GDM1 (cell line): Measurements from ENCODE around the gene NRARP.
A peak's percentile ranks its signal among the peaks of the same experiment; 100 is the strongest.
"Not testable (repeated sequence)": the region's sequence is repeated elsewhere in the genome, so short reads cannot be mapped to it uniquely, and the experiment has no call there.

Experiments
- DNase-seq: peaks from one replicate; lab custom pipeline; 2025; lab: John Stamatoyannopoulos, UW

NRARP gene

GRCh38 chr9:137276473-137277328 lies 25.4 kb downstream of the NRARP start:
- DNase-seq: peak; percentile 65

GRCh38 chr9:137275588-137276472 lies 26.2 kb downstream of the NRARP start:
- no peak for DNase-seq

GRCh38 chr9:137275203-137275587 lies 26.9 kb downstream of the NRARP start:
- DNase-seq: no peak

- DNase-seq: no peak
These were observed 28.3 kb downstream of the NRARP start for GRCh38 chr9:137273611-137274320.

GRCh38 chr9:137273095-137273490 lies 29.0 kb downstream of the NRARP start:
- DNase-seq: no peak

GRCh38 chr9:137272241-137273094 lies 29.6 kb downstream of the NRARP start:
- DNase-seq: no peak

GRCh38 chr9:137271696-137272076 lies 30.4 kb downstream of the NRARP start:
- no peak for DNase-seq

- peak; percentile 19 for DNase-seq
These were observed 31.0 kb downstream of the NRARP start for GRCh38 chr9:137270929-137271695.

GRCh38 chr9:137269231-137269772 lies 32.8 kb downstream of the NRARP start:
- DNase-seq: no peak

GRCh38 chr9:137268538-137269201 lies 33.4 kb downstream of the NRARP start:
- DNase-seq: peak; percentile 28

GRCh38 chr9:137267933-137268355 lies 34.1 kb downstream of the NRARP start:
- no peak for DNase-seq

GRCh38 chr9:137266585-137267453 lies 35.3 kb downstream of the NRARP start:
- no peak for DNase-seq

- no peak for DNase-seq
These were observed 35.9 kb downstream of the NRARP start for GRCh38 chr9:137266162-137266527.

GRCh38 chr9:137265496-137266161 lies 36.4 kb downstream of the NRARP start:
- DNase-seq: no peak

GRCh38 chr9:137264067-137264466 lies 38.0 kb downstream of the NRARP start:
- no peak for DNase-seq

GRCh38 chr9:137263506-137263905 lies 38.6 kb downstream of the NRARP start:
- no peak for DNase-seq

- no peak for DNase-seq
These were observed 39.2 kb downstream of the NRARP start for GRCh38 chr9:137262909-137263285.

GRCh38 chr9:137262173-137262908 lies 39.7 kb downstream of the NRARP start:
- not testable (repeated sequence) for DNase-seq
